Measurements from ENCODE around the gene VPS52.

DNA sequence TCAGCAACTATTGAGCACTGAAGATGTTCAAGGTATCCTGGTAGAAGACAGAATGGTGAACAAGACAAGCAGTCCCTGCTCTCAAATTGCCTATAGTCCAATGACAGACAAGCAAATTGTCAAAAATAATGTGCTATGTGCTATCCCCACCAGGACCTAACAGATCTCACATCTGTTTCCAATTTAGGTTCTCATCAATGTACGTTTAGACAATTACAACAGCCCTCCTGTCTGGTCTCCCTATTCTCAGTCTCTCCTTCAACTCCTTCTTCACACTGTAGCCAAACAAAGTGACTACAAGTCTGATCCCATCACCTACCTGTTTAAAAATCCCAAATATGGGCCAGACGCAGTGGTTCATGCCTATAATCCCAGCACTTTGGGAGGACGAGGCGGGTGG, 34.7 kb upstream of the VPS52 start:
- TF ChIP-seq, protein P1, sequence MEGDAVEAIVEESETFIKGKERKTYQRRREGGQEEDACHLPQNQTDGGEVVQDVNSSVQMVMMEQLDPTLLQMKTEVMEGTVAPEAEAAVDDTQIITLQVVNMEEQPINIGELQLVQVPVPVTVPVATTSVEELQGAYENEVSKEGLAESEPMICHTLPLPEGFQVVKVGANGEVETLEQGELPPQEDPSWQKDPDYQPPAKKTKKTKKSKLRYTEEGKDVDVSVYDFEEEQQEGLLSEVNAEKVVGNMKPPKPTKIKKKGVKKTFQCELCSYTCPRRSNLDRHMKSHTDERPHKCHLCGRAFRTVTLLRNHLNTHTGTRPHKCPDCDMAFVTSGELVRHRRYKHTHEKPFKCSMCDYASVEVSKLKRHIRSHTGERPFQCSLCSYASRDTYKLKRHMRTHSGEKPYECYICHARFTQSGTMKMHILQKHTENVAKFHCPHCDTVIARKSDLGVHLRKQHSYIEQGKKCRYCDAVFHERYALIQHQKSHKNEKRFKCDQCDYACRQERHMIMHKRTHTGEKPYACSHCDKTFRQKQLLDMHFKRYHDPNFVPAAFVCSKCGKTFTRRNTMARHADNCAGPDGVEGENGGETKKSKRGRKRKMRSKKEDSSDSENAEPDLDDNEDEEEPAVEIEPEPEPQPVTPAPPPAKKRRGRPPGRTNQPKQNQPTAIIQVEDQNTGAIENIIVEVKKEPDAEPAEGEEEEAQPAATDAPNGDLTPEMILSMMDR (IDR thresholded peaks at IDR 0.05): no peak
- TF ChIP-seq EZH2phosphoT487 (IDR thresholded peaks at IDR 0.05) (no peak), EZH2 (IDR thresholded peaks at IDR 0.05) (no peak)
